Right renal pelvis (tissue), 4 donors: ENCODE measurements around the gene KCNN3. TPM values are rescaled to one million over a fixed set of nuclear protein-coding genes. Genes with fewer than 3 reads are reported as not detected.
"Not testable (repeated sequence)": the region's sequence is repeated elsewhere in the genome, so short reads cannot be mapped to it uniquely, and the experiment has no call there.

ENCODE experiments used
- DNase-seq, 4 donors: peaks; one replicate each; pipeline ENCODE4 v3.0.0-alpha.2; 2013; ENCODE audit warnings: low read depth in 4 of 4, low spot score in 3 of 4, missing footprints in 1 of 4
- polyA plus RNA-seq, 4 donors: library from polyadenylated mRNA; unstranded; fragments of 120-200 nt; gene quantifications; one replicate each; pipeline ENCODE4 v1.2.1, GENCODE V29; 2013; ENCODE audit not compliant: insufficient read length in 4 of 4

KCNN3 gene
- 1 to 10 TPM; 2.3 to 2.8 (median 2.6) TPM for polyA plus RNA-seq

DNA sequence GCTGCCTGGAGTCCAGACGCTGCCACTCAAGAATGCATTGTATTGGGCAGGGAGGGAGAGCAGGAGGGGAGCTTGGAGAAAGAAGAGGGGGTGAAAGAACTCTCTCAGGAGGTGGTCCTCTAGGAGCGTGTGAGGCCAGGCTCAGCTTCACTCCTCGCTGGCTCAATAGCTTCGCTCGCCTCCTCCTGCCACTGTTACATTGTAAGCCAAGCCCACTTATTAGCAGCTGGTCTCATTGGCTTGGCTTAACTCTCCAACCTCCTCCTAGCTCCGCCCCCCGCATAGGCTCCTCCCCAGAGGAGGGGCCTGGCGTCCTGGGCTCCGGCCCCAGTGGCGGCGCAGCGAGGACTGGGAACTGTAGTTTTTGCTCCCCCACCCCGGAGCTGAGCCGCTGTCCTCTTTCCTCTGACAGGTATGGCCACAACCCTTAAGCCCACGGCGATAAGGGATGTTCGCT, at the start of gene KCNN3:
TSS of gene KCNN3 (minus strand) at position 167 of the 457 bp plus-strand sequence. CDS start 317 bp downstream, outside the sequence.
- DNase-seq: peak; percentile 84 to 95 (median 88)

- DNase-seq: no peak
Measured at GRCh38 chr1:154913273-154913672, 43.2 kb upstream of the KCNN3 start.

GRCh38 chr1:154912755-154913154, 42.7 kb upstream of the KCNN3 start:
- DNase-seq: no peak

DNA sequence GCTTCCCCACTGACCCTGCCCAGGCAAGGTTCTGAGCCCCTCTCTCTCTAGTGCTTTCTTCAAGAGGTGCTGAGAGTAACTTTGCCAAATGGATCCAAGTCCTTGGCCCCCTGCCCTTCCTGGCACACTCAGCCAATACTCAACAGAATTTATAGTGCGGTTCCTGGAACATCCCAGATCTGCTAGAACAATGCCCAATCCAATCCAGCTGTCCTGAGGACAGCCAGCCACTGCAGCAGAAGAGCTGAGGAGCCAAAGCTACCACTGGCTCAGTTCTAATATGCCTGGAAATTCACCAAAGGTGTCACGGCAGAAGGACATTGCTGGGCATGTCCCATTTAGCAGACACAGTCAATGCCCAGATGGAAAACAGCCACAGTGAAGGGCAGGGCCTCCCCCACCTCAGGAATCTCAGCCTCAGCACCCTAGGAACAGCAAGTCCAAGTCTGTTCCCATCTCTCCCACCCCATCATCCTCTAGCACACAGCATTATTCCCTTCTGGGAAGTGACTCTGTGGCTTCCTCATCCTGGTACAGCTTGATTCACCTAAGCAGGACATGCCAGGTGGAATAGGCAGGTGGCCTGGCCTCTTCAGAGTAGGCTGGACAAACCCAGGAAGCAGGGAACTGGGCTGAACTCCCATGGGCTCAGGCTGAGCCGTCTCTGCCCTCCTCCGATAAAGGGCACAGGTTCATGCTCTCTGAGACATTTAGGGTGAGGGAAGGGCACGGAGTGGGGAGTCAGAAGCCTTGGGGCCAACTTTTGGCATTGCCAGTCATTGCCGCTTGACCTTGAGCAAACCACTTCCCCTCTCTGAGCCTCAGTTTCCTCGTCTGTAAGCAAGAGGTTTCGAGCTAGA, 41.8 kb upstream of the KCNN3 start:
- no peak for DNase-seq

GRCh38 chr1:154910851-154911250, 40.8 kb upstream of the KCNN3 start:
- no peak for DNase-seq

DNA sequence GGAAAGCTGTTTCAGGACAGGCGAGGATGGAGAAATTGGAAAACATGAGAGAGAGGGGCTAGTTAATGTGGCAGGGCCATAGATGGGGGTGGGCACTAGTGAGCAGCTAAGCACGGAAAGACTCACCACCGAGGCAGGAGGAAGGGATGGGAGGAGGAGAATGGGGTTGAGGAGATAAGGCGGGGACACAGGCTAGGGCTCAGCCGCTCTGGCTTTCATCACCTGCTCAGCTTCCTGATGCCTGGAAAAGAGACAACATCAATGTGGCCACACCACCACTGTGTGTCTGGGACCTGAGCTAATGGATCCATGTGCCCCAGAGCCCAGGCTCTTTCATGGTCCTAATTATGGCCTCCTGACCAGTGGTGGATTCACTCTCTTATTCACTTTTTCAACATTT, 38.9 kb upstream of the KCNN3 start:
- DNase-seq: no peak

DNA sequence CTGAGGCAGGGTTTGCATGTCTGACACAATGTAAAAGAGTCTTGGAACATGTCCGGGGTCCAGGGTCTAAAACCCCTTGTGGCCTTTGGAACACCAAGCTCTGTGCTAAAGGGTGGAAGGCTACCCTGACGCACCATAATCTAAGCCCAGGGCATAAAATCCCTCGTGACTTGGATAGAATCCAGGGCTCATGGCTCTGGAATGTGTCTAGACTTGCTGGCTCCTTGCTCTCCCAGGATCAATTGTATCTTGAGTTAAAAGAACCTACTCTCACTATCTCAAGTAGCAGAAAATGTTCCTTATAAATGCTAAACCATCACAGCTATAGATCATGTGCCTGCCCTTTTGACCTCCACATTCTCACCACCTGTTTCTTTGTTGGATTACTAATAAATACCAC, 38.0 kb upstream of the KCNN3 start:
- DNase-seq: not testable (repeated sequence)

DNA sequence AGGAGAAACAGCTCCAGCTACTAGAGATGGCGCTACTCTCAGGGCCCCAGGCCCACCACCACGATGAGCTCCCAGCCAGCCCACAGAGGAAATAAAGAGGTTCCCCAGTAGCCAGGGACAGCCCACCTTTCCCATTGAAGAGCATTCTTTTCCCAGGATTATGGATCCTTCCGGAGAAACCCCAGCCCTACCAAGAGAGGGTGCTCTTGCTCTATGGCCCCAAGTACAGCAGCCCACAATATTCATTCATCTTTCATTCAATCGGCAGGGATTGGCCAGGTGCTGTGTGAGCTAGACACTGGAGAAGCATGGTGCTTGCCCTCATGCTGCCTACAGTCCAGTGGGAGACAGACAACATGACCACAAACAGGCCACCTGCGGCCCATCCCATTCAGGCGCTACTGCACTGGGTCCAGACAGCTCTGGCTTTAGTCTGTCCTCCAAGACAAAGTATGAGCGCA, 36.6 kb upstream of the KCNN3 start:
- DNase-seq: no peak

- DNase-seq: no peak
Measured at GRCh38 chr1:154902938-154903566, 33.0 kb upstream of the KCNN3 start.

- no peak for DNase-seq
Measured at GRCh38 chr1:154901591-154901990, 31.5 kb upstream of the KCNN3 start.

GRCh38 chr1:154899041-154899440, 29.0 kb upstream of the KCNN3 start:
- DNase-seq: no peak

GRCh38 chr1:154896771-154897286, 26.7 kb upstream of the KCNN3 start:
- no peak for DNase-seq

DNA sequence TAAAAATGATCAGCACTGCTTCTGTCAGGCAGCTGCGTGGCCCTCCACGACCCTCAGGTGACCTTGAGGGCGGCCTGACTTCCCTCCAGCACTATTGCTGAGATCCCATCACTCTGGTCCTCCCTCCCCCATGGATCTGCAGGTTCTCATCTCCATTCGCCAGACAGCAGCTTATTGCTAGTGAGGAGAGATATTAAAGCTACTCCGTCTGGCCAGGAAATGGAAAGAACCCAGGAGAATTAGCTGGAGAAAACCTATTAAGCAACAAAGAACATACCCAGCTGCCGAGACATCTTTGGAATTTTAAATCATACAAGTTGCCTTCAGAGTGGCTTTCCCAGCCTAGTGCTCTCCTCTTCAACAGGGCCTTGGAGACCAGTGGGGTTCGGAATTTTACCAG, 25.7 kb upstream of the KCNN3 start:
- no peak for DNase-seq

DNA sequence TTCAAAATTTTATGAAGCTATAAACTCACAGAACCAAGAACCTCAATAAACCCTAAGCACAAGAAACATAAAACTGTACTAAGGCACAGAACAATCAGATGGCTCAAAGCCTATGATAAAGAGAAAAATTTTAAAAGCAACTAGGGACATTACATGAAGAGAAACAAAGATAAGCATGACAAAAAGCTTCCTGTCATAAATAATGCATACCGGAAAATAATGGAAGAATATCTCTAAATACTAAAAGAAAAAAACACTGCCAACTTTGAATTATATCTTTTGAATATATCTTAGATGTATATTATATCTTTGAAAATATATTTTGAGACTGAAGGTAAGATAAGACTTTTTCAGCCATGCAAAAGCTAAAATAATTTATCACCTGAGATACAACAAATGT, 21.4 kb upstream of the KCNN3 start:
- no peak for DNase-seq

- no peak for DNase-seq
Measured at GRCh38 chr1:154888757-154889156, 18.7 kb upstream of the KCNN3 start.

DNA sequence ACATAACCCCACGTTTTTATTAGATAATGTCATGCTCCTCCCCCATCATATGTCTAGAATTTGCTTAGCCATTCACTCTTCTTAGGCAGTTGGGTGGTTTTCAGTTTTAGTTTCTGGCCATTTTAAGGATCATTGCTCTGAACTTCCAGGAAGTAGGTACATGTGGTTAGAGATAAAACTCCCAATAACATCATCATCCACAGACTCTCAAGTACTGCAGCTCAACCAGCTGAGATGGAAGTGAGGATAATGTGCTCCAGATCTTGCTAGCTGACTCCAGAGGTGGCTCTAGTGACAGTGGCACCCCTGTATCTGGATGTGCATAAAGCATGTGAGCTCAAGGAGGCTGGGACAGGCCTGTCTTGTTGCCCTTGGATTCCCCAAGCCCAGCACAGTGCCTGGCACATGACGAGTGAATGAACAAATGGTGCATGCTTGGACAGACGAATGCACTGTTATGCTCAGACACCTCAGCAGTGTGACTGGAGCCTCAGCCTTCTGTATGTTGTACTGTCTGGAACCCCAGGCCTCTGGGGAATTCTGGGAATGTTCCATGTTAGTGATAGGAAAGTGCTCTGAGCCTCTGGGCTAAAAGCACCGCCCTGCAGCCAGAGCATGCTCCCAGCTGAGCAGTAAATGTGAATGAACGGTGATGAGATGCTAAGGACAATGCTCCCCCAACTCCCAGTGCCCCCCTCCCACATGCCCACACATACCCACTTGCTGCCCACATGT, 16.4 kb upstream of the KCNN3 start:
- DNase-seq: no peak

GRCh38 chr1:154884869-154885701, 15.0 kb upstream of the KCNN3 start:
- DNase-seq: no peak

DNA sequence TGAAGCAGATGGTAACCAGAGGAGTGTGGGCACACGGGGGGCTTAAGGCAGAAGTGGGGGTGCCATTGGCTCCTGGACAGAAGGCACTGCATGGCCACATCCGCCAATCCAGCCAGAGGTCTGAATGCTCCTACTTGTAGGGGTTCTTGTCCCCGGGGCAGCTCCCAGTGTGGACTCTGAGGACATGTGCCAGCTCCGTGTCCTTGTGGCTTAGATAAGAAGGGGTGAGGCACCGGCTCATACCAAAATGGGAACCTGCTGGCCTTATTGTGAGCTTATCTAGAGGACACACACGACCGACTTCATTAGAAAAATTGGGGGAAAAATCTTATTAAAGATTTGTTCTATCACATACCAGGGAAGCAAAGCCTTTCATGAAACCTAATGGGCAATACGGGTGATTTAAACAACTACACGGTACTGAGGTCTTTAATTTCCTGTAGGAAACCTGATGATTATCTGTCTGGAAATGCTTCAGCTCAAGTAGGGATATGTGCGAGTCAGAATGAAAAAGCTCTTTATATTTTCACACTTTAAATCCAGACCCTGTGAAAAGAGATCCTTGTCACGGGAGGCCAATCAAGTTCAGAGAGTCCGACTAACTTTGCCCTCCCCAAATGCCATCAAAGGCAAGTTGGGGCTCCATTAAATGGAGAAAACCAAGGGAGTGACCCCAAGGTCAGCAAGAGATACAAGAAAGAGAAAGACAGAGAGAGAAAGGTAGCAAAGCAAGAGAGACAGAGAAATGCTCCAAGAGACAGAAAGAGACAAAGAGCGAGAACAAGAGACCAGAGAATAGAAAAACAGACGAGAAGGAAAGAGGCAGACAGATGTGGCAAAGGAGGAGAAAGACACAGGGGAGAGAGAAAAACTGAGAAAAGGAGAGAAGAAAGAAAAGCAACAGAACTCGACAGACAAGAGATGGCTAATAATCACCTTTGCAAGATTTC, 14.1 kb upstream of the KCNN3 start:
- DNase-seq: no peak
